Putamen (tissue), 1 donor: ENCODE measurements around the gene HSD17B3.
"Not testable (repeated sequence)": the region's sequence is repeated elsewhere in the genome, so short reads cannot be mapped to it uniquely, and the experiment has no call there.

ENCODE experiments used
- DNase-seq: peaks from one replicate; pipeline ENCODE4 v3.0.0-alpha.2; 2016; ENCODE audit warnings: low spot score

Gene HSD17B3

DNA sequence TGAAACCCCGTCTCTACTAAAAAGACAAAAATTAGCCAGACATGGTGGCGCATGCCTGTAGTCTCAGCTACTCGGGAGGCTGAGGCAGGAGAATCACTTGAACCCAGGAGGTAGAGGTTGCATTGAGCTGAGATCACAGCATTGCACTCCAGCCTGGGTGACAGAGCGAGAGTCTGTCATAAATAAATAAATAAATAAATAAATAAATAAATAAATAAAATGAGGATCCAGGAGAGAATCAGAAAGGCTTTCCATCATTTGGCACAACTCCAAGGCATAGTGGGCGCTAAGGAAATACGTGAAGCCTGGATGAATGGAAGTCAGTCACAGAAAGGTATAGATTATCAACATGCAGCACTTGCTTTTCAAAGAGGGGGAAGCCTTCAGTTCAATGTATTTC lies 65.6 kb downstream of the HSD17B3 start:
- DNase-seq, result not testable (repeated sequence)

GRCh38 chr9:96232539-96233241 lies 69.3 kb downstream of the HSD17B3 start:
- no peak for DNase-seq

DNA sequence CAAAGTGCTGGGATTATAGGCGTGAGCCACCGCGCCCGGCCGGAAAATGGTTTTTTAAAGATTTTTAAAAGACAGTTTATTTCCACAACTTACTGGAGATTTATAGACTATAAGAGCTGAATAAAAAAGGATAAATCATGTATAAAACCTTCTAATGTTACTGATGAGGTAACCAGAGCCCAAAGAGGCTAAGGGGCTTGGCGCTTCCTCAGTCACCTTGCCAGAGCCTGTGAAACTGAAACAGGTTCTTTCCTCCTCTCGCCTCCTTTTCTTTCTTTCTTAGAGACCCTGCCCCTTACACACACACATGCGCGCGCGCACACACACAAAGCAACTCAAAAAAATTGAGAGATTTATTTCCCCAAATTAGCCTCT lies 69.8 kb downstream of the HSD17B3 start:
- DNase-seq, result no peak

DNA sequence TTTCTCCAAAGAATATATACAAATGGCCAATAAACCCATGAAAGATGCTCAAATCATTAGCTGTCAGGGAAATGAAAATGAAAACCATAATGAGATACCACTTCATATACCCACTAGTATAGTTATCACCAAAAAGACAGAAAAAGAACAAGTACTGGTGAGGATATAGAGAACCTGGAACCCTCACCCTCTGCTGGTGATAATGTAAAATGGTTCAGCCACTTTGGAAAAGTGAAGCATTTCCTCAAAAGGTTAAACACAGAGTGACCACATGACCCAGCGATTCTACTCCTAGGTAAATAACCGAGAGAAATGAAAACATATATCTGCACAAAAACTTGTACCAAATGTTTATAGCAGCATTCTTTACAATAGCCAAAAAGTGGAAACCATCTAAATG lies 72.0 kb downstream of the HSD17B3 start:
- no peak for DNase-seq

- no peak for DNase-seq
Observed at GRCh38 chr9:96222132-96222531, 79.8 kb downstream of the HSD17B3 start.

- no peak for DNase-seq
Observed at GRCh38 chr9:96219900-96220257, 82.1 kb downstream of the HSD17B3 start.

DNA sequence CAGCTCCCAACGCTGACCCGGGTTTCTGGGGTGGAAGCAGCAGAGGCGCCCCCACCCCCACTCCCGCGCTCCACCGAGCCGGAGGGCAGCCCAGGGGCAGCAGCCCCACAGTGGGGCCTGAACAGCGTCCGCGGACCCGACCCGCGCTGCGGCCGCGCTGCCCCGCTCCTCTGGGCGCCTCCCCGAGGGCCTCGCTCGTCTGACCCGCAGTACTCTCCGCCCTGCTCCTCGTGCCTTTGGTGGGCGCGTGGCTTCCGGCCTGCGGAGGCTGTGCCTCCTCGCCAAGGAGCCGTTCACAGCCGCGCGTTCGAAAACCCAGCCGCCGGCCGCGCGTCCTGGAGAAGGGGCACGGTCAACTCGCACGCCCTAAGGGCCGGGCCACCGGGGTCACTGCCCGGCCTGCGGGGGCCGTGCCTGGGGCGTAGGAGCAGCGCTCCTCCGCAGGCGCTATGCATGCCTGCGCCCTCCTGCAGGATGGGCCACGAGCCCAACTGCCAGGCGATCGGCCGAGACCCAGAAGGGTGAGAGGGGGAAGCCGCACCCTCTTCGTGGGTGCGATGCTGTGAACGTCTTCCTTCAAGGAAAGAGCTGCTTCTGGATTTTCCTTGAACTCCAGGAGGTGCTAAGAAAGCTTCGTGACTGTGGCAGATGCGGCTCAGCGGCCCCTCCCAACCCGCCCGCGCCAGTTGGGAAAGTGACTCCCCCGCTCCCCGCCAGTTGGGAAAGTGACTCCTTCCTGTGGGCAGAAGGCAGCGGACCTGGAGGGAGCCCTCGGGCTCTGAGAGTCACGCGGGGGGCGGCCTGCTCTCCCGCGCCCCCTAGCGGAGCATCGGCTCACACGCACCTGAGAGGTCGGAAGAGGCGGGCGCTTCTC lies 82.7 kb downstream of the HSD17B3 start:
- DNase-seq, result no peak

DNA sequence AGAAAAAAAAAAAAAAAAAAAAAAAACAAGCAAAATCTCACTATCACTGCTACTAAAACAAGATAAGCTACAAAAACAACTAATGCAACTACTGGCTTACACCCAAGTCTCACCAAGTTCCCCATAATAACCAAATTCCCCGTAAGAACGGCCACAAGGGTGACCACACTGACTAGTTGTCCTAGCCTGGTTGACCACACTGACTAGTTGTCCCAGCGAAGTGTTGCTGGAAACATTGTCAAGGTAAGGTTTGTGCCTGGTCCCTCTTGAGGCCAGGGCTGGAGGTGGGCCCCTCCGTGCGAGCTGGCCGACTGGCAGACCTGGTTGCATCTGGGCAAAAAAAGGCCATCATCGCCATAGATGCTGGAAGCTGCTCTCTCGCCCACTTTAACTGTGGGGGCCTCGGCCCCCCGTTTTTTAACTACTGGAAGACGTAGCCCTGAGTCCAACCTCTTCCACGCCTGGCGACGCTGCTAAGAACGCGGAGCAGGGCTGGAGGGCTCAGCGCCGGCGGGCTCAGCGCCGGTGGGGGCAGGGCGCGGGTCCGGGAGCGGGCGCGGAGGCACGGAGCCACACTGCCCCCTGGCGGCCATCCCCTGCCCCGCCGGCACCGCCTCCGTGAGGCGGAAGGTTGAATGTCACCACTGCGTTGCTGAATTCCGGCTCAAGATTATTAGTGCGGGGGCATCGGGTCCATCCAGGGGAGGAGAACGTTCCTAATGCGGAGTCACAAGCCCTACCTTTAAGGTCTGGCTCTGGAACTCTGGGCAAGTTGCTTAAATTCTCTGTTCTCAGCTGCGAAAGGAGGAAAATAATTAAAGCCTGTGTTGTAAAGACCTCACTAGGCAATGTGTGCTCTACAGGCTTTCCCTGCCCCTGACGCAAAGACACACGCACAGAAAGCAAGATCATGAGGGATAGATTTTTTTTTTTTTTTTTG lies 84.0 kb downstream of the HSD17B3 start:
- DNase-seq, result peak; percentile 65

DNA sequence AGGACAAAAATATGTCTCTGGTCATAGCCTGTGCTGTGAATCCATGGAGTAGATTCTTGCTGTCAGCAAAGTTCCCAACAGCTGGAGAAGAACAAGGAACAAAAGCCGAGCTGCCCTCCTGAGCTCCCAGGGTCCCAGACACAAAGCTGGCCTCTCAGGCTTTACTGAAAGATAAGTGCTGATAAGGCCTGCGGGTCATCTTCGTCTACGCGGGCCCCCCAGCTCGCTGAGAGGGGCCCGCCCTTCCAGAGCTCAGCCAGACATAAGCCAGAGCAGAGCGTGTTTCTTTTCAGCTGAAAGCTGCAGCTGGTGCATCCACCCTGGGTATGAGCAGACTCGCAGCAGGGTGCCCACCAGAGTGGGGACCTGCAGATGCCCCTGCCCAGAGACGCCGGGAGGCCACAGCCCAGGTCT lies 84.7 kb downstream of the HSD17B3 start:
- DNase-seq, result no peak

DNA sequence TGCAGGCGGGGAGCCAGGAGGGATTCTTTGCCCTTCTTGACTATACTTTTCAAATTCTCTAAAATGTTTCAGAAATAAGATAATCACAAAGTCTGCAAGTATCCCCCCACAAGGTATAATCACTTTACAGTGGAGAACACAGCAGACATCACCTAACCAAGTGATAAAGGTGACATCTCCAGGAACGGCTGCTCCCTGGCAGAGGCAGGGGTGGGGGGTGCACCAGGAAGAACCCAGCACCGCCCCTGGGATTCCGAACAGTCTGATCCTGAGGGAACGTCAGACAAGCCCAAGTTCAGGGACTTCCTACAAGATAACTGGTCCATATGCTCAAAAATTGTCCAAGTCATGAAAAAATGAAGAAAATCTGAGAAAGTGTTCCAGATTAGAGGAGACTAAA lies 85.4 kb downstream of the HSD17B3 start:
- no peak for DNase-seq

- DNase-seq, result no peak
Observed at GRCh38 chr9:96215841-96216240, 86.1 kb downstream of the HSD17B3 start.

GRCh38 chr9:96214635-96215034 lies 87.3 kb downstream of the HSD17B3 start:
- DNase-seq, result no peak

DNA sequence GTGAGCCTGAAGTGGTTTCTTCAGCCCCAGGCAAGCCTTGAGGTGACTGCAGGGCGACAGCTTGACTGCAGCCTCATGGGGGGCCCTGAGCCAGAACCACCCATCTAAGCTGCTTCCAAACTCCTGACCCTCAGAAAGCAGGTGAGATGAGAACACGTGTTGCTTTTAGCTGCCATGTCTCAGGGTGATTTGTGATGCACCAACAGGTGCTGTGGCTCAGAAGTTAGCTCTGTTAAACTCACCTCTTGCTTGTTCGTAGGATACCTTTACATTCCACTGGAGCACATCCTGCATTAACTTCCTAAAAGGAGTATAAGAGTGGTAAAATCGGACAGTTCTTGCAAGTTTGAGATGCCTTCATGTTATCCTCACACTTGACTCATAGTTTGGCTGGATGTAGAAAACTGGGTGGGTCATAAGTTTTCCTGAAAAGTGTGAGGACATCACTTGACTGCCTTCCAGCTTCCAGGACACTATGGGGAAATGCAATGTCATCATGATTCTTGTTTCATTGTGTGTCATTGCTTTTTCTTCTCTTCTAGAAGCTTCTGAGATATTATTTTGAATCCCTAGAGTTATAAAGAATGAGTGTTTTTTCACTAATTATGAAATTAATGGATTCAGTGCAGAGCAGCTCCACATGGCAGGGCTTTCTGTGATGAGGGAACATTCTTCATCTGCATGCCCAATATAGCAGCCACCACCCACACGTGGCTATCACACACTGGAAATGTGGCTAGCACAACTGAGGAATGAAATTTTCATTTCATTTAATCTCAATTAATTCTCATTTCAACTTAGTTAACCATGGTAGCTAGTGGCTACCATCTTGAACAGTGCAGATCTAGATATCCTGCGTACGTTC lies 92.3 kb downstream of the HSD17B3 start:
- no peak for DNase-seq

- no peak for DNase-seq
Observed at GRCh38 chr9:96206156-96206751, 95.7 kb downstream of the HSD17B3 start.

GRCh38 chr9:96204853-96205252 lies 97.1 kb downstream of the HSD17B3 start:
- DNase-seq, result no peak

DNA sequence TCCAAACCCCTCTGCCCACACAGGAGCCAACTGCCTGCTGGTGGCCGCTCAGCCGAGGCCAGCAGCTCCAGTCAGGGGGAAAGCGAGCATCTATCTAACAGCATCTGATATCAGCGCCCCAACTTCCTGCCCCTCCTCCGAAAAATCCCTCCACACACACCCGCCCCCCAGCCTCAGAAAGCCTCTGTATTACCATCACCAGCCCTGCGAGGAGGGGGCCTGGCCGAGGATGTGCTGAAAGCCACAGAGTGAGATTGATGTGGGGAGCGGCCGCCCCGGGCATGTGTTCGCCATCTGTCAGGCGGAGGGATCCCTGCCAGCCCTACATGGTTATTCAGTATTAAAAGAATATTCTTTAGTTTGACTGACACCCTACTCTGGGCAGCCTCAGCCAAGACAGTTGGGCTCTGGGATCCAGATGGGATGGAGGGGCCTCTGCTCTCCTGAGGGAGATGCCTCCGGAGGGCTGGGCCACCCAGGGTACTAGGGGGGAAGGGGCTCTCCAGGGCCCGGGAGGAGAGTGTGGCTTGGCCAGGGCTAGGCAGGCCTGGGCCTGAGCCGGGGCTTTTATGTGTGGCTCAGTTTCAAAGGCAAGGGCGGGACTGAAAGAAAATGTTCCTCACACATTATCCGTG lies 98.0 kb downstream of the HSD17B3 start:
- no peak for DNase-seq

- DNase-seq, result no peak
Observed at GRCh38 chr9:96202971-96203780, 98.8 kb downstream of the HSD17B3 start.

GRCh38 chr9:96201140-96201539 lies 100.8 kb downstream of the HSD17B3 start:
- no peak for DNase-seq

DNA sequence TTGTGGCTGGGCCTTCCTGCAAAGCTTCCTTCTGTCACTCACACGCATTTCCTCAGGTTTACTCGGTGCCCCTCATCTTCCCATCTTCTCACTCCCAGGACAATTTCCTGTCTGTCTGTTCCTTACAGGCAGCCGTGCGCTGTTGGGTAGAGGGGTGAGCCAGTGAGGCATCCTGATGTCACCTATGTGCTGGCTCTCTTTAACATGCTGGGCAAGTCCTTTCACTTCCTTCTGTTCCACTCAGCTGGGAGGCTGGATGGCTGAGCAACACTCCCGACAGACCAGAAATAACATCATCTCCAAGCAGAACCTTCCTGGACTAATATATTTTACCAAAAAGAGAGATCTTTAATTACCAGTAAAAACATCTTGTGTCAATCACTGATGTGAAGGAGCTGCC lies 103.0 kb downstream of the HSD17B3 start:
- no peak for DNase-seq

GRCh38 chr9:96195541-96195940 lies 106.4 kb downstream of the HSD17B3 start:
- no peak for DNase-seq
